K562 treated with DMSO at 1 percent for 4 hours (cell line): Measurements from ENCODE around the gene NUP62CL. TPM values are rescaled to one million over a fixed set of nuclear protein-coding genes. Genes with fewer than 3 reads are reported as not detected.

Source experiments
- total RNA-seq: library from RNA; unstranded; fragments of 300-600 nt; gene quantifications from 2 replicates; pipeline ENCODE4 v1.2.3, GENCODE V29; 2022; ENCODE audit not compliant: insufficient read depth

The NUP62CL gene, protein sequence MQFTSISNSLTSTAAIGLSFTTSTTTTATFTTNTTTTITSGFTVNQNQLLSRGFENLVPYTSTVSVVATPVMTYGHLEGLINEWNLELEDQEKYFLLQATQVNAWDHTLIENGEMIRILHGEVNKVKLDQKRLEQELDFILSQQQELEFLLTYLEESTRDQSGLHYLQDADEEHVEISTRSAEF
- total RNA-seq, result 20.7 and 31.9 TPM in 2 replicates

DNA sequence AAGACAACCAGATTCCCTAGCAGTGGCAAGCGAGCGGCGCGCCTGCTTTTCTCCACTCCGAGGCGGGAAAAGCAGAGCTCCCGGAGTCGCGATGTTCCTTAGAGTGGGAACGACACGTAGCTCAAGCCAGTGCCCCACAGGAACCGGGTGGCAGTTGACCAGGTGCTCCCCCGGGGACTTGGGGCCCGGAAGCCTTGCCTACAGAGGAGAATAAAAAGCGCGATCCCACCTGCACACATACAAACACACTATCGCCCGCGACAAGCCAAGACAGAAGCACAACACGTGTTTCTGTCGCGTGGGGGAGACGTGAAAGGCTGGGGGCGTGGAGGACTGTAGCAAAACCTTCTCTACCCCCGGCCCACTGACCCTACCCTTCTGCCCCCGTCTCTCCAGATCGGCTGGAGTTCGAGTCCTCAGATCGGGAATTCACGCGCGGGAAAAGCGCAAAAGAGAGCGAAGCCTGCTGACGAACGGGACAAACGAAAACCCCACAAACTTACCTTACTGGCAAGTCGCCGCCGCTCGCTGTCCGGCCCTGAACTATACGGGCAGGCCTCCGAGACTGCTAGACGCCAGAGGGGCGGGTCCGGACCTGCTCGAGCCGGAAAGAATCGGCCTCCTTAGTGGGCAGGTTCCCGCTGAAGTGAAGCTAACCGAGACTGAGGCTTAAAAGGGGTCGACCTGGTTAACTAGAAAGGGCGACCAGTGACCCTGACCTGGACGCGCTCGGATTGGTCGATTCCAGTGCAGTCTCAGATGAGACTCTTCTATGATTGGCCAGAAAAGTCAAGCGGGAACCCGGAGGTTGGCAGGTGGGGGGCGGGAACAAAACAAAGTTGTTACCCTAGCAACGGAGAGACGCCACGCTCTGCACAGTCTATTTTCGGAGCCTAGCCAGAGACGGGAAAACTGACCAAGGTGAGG is at the start of gene NUP62CL, which contains the start of gene DNAAF6:
Gene NUP62CL (minus strand): TSS at position 664 of the 927 bp plus-strand sequence. CDS start 31,287 bp downstream, outside the sequence.
Gene DNAAF6 (plus strand): TSS at position 842 of the 927 bp plus-strand sequence. CDS start 6,265 bp downstream, outside the sequence.

DNA sequence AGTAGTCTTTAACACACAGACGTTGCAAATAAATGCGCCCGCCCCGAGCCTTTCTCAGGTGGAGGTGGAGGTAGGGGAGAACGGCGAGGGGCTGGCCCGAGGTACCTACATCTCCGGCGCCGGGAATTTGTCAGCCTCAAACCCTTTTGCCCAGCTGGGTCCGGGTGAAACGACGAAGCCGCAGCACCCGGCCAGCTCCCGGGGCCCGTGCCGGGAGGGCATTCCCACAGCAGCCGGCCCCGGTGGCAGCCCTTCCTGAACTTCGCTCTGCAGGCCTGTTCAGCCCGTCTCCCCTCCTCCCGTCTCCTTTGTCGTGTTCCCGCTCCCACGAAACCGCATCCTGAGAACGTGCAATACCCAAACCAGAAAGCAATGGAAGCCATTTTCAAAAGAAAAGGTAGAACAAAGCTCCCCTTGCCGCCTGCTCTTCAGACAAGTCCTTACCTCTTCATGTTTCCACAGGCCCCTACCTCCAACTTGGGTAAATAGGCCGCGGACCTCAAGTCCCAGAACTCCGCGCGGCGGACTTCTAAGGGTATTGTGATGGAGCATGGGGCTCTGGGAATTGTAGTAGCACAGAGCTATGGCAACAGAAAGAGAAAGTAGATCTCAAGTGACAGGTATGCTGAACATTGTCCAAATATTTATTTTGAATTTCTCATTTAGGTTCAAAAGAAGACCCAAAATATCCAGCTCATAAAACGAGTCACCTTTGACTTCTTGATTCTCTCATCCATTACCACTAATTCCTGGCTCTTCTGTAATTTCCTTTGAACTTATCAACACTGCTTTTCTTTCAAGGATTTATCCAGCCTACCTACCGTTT is 87.7 kb downstream of the NUP62CL start, which contains the start of gene RBM41:
Gene RBM41 (minus strand): TSS at position 501 of the 826 bp plus-strand sequence. CDS start 49 bp downstream, at position 452.

Other genes starting within 250 kb of the NUP62CL start
- gene MORC4, start 206.2 kb downstream of the NUP62CL start, total RNA-seq, result 0.24 and 0.69 TPM in 2 replicates
- gene RBM41, start 87.6 kb downstream of the NUP62CL start, total RNA-seq, result 15.6 and 18.7 TPM in 2 replicates
- gene DNAAF6, start 178 bp upstream of the NUP62CL start, total RNA-seq, result not detected in 2 replicates
- gene FRMPD3, start 243.2 kb upstream of the NUP62CL start, total RNA-seq, result not detected in 2 replicates